Transverse colon (tissue), 4 donors: ENCODE measurements around the gene PRLHR. TPM values are rescaled to one million over a fixed set of nuclear protein-coding genes. Genes with fewer than 3 reads are reported as not detected.
A peak's percentile ranks its signal among the peaks of the same experiment; 100 is the strongest.

Experiments used
- DNase-seq: peaks from one replicate; pipeline ENCODE4 v3.0.0-alpha.2; 2019
- H3K27ac ChIP-seq, 4 donors: fragments of 200-600 bp; sonication (generic); 2 replicates each; pipeline ENCODE4 v1.5.1; 2016 to 2018; ENCODE audit warnings: inconsistent platforms in 4 of 4
- H3K27me3 ChIP-seq: fragments of 200-600 bp; sonication (generic); 2 replicates; pipeline ENCODE4 v1.5.1; 2017; ENCODE audit warnings: inconsistent platforms
- H3K36me3 ChIP-seq, 4 donors: fragments of 200-600 bp; sonication (generic); 2 replicates each; pipeline ENCODE4 v1.5.1; 2017 to 2019; ENCODE audit warnings: inconsistent platforms in 4 of 4
- H3K4me1 ChIP-seq, 4 donors: fragments of 200-600 bp; sonication (generic); 2 replicates each; pipeline ENCODE4 v1.5.1; 2017 to 2020; ENCODE audit warnings: inconsistent platforms in 4 of 4
- H3K4me3 ChIP-seq, 4 donors: fragments of 200-600 bp; sonication (generic); 1 replicate in 1 of 4; 2 replicates in 3 of 4; pipeline versions ENCODE4 v1.5.1 to v1.6.1; 2017 to 2019; ENCODE audit warnings: inconsistent platforms in 4 of 4
- H3K9me3 ChIP-seq, 2 donors: fragments of 200-600 bp; sonication (generic); 2 replicates each; pipeline ENCODE4 v1.5.1; 2017 to 2019; ENCODE audit warnings: inconsistent platforms in 2 of 2
- CTCF ChIP-seq, 5 experiments: fragments of 200-600 bp in 3 of 5; fragments of 450-650 bp in 2 of 5; sonication (generic) in 3 of 5; IDR thresholded peaks; 1 replicate in 2 of 5; 2 replicates in 3 of 5; pipeline ENCODE4 v1.5.1; 2016 to 2017; ENCODE audit warnings: antibody characterized with exemption in 5 of 5, inconsistent platforms in 3 of 5, mild to moderate bottlenecking in 2 of 5, moderate library complexity in 1 of 5
- EP300 ChIP-seq: sonication (generic); formaldehyde crosslinking; IDR thresholded peaks from one replicate; pipeline ENCODE4 v1.6.1; 2017; ENCODE audit warnings: antibody characterized with exemption, low read depth
- POLR2A ChIP-seq: fragments of 450-650 bp; IDR thresholded peaks from one replicate; pipeline ENCODE4 v1.6.1; 2016; ENCODE audit warnings: antibody characterized with exemption, mild to moderate bottlenecking, moderate library complexity
- POLR2AphosphoS5 ChIP-seq, 3 donors: sonication (generic); formaldehyde crosslinking; IDR thresholded peaks; one replicate each; pipeline ENCODE4 v1.6.1; 2016; ENCODE audit warnings: antibody characterized with exemption in 3 of 3
- WGBS, 2 donors: methylation state at CpG; one replicate each; pipeline ENCODE4 v1.1.5; 2018; ENCODE audit warnings: low coverage in 1 of 2; 5-methylcytosine and 5-hydroxymethylcytosine counted together
- in situ Hi-C, 4 donors: fragments of 200-750 bp; cut with MboI; loops; one replicate each; pipeline versions ENCODE4 v1.15.0 to v1.15.1; 2017; ENCODE audit warnings: low sequenced_read_pairs in 3 of 4, low pct_ligation_motif_present in 1 of 4, low pct_unique_long_range_greater_than_20kb in 1 of 4
- intact Hi-C: fragments of 100-400 bp; cut with DNase I; formaldehyde crosslinking; loops from one replicate; pipeline ENCODE4 v1.15.1; 2023; ENCODE audit warnings: low total_unique reads
- total RNA-seq, 4 donors: library from RNA; depleted of rRNA; stranded (reverse); fragments of >200 nt; gene quantifications; one replicate each; pipeline ENCODE4 v1.1.0, GENCODE V29; 2016

PRLHR gene
- total RNA-seq, result not detected

- intact Hi-C loops (no loop called here), in situ Hi-C loops (loop anchor here in 1 of 4 donors (25.0 kb wide), 1 partner anchor 416 kb away; no protein-coding TSS in a partner anchor)
- H3K36me3 ChIP-seq, result no peaks in the 10 kb centered on the region
- no peak for TF ChIP-seq POLR2A
- TF ChIP-seq EP300, result no peak
- TF ChIP-seq POLR2AphosphoS5 (IDR thresholded peaks at IDR 0.05), result no peak
- no peak for TF ChIP-seq CTCF (IDR thresholded peaks at IDR 0.05)
- H3K27me3 ChIP-seq, result peaks cover 67% of the 10 kb centered on the region
- H3K4me1 ChIP-seq, result peaks cover 0 to 7% (median 0%) of the 10 kb centered on the region in 4 donors
- no peaks in the 10 kb centered on the region for H3K9me3 ChIP-seq
- WGBS, 2 donors, result 20 to 31% methylated on average over 2 to 52 of the region's 52 CpGs
- H3K4me3 ChIP-seq, result no peak within 1 kb of the TSS
- no peak within 1 kb of the TSS for H3K27ac ChIP-seq
- no peak for DNase-seq
These were observed at the start of gene PRLHR for GRCh38 chr10:118595598-118596425. TSS of gene PRLHR (minus strand) at chr10:118595648. CDS start at chr10:118595244, 404 bp downstream.

GRCh38 chr10:118642228-118642627, 46.8 kb upstream of the PRLHR start:
- H3K9me3 ChIP-seq, result no peaks in the 10 kb centered on the region
- H3K36me3 ChIP-seq, result no peaks in the 10 kb centered on the region
- intact Hi-C loops (no loop called here), in situ Hi-C loops (no loop called here)
- no peak for DNase-seq
- no peak overlapping the region for H3K4me3 ChIP-seq
- H3K27me3 ChIP-seq, result no peaks in the 10 kb centered on the region
- 84% methylated on average over 2 of the region's 2 CpGs; no CpG with 5 or more reads in 1 of the 2 donors for WGBS, 2 donors
- no peaks in the 10 kb centered on the region for H3K4me1 ChIP-seq
- no peak overlapping the region for H3K27ac ChIP-seq
- TF ChIP-seq EP300 (no peak), POLR2A (no peak)

GRCh38 chr10:118638680-118639079, 43.2 kb upstream of the PRLHR start:
- Histone ChIP-seq H3K36me3 (no peaks in the 10 kb centered on the region), H3K27me3 (no peaks in the 10 kb centered on the region), H3K27ac (no peak overlapping the region), H3K4me1 (no peaks in the 10 kb centered on the region), H3K4me3 (no peak overlapping the region), H3K9me3 (no peaks in the 10 kb centered on the region)
- TF ChIP-seq POLR2AphosphoS5 (IDR thresholded peaks at IDR 0.05) (no peak), EP300 (no peak), POLR2A (no peak), CTCF (IDR thresholded peaks at IDR 0.05) (no peak)
- in situ Hi-C loops, result no loop called here
- 74% methylated on average over 9 of the region's 9 CpGs; no CpG with 5 or more reads in 1 of the 2 donors for WGBS, 2 donors
- no peak for DNase-seq
- intact Hi-C loops, result loop anchor here (5.0 kb wide), 1 partner anchor 66 kb away; no protein-coding TSS in a partner anchor

DNA sequence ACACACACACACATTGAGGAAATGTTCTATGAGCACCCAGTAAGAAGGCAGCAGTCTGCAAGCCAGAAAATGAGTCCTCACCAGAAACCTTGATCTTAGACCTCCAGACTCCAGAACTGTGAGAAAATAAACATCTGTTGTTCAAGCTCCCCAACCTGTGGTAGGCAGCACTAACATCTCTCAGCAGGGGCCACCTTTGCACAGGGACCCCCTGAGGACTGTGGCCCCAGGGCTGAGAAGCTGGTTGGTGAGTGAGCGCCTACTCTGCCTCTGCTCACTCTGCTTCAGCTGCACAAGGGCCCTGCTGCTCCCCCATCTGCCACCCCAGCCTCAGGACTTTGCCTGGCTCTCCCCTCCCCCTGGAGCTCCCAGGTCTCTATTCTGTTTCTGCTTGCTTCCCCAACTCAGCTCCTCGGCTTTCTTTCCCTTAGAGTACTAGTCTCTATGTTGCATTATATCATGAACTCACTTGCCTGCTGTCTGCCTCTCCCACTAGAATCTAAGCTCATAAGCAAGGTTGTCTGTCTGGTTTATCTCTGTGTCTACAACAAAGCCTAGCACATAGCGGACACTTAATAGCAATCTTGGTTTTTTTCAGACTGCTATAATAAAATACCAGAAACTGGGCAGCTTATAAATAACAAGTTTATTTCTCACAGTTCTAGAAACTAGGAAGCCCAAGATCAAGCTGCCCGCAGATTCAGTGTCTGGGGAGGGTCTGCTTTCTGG, 40.4 kb upstream of the PRLHR start:
- WGBS, 2 donors, result 75 to 80% methylated on average over 2 to 4 of the region's 4 CpGs
- intact Hi-C loops, result loop anchor here (5.0 kb wide), 1 partner anchor 64 kb away; no protein-coding TSS in a partner anchor
- no peaks in the 10 kb centered on the region for H3K9me3 ChIP-seq
- TF ChIP-seq EP300 (no peak), POLR2AphosphoS5 (IDR thresholded peaks at IDR 0.05) (peak in 1 of 3 donors; percentile 12)
- in situ Hi-C loops, result no loop called here
- no peaks in the 10 kb centered on the region for H3K36me3 ChIP-seq
- H3K4me3 ChIP-seq, result no peak overlapping the region
- H3K27me3 ChIP-seq, result no peaks in the 10 kb centered on the region
- no peaks in the 10 kb centered on the region for H3K4me1 ChIP-seq
- no peak for DNase-seq
- H3K27ac ChIP-seq, result peak overlapping the region in 2 of 4 donors; percentile 3 to 36

DNA sequence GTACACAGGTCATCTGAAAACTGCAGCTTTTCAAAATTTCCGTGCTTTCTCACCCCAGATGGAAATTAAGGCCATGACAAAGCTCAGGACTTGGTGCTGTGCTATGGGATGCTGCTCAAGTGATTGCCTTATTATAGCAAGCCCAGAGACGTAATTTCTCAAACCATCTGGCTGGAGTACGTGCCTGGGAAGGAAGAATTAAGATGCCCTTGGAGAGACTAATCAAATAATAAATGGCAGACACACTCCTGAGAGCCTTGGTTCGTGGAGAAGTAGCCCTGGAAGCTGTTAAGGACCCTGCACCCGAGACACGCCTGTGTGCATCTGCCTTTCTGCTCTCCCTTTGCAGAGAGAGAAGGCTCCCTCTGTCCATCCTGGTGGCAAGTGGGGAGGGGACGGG, 38.3 kb upstream of the PRLHR start:
- Histone ChIP-seq H3K4me3 (no peak overlapping the region), H3K27me3 (no peaks in the 10 kb centered on the region), H3K36me3 (no peaks in the 10 kb centered on the region), H3K9me3 (no peaks in the 10 kb centered on the region), H3K27ac (no peak overlapping the region), H3K4me1 (peaks cover 0 to 4% (median 0%) of the 10 kb centered on the region in 4 donors)
- in situ Hi-C loops, result no loop called here
- no peak for TF ChIP-seq CTCF (IDR thresholded peaks at IDR 0.05)
- TF ChIP-seq POLR2AphosphoS5 (IDR thresholded peaks at IDR 0.05), result no peak
- no peak for TF ChIP-seq EP300
- TF ChIP-seq POLR2A, result no peak
- 54 to 68% methylated on average over 6 to 7 of the region's 7 CpGs for WGBS, 2 donors
- DNase-seq, result no peak
- intact Hi-C loops, result no loop called here
